HCT116 (cell line): ENCODE results near the gene SRPK2. TPM values are rescaled to one million over a fixed set of nuclear protein-coding genes. Genes with fewer than 3 reads are reported as not detected.
A peak's percentile ranks its signal among the peaks of the same experiment; 100 is the strongest.

ENCODE experiments used
- ATAC-seq: fragments of 200-7000 bp; cut with Tn5 transposase; 2 replicates; pipeline ENCODE4 v1.9.1; 2020; ENCODE audit warnings: mild to moderate bottlenecking, moderate library complexity
- BruUV-seq: library from RNA; stranded (reverse); fragments of 400-500 nt; replicated peaks from 2 replicates; lab custom pipeline; 2021; lab: Mats Ljungman, UMichigan
- CTCF ChIA-PET: fragments of 300-600 bp; sonication (Branson Sonifier 250); formaldehyde crosslinking; loops from one replicate; lab custom pipeline; 2021; ENCODE audit warnings: antibody characterized with exemption; lab: Charles Lee
- POLR2A ChIA-PET: fragments of 300-600, 350-600 bp; sonication (Branson Sonifier 250); formaldehyde crosslinking; loops from one replicate; lab custom pipeline; 2021; ENCODE audit warnings: antibody characterized with exemption; lab: Charles Lee
- RAD21 ChIA-PET, 2 experiments: fragments of 300-600 bp; sonication (Branson Sonifier 250); formaldehyde crosslinking; loops; one replicate each; lab custom pipeline; 2023; ENCODE audit warnings: low total read pairs in 2 of 2; ENCODE audit not compliant: uncharacterized antibody in 2 of 2, unreplicated experiment in 2 of 2, low non-redundant PET in 1 of 2; lab: Charles Lee
- DNase-seq: peaks from one replicate; pipeline ENCODE4 v3.0.0-alpha.2; 2010; ENCODE audit warnings: low read depth, low spot score
- H2AFZ ChIP-seq: fragments of 200-600 bp; shearing (Covaris generic), sonication (generic); 2 replicates; pipeline ENCODE4 v1.6.1; 2017; ENCODE audit warnings: low read depth, mixed run types, mixed read lengths, antibody characterized with exemption, low read length; ENCODE audit not compliant: poor library complexity, severe bottlenecking
- H3K27ac ChIP-seq: 2 replicates; pipeline ENCODE4 v1.5.1; 2012; ENCODE audit warnings: low read depth, low read length
- H3K27me3 ChIP-seq: fragments of 200-600 bp; sonication (generic); 2 replicates; pipeline ENCODE4 v1.6.1; 2016; ENCODE audit warnings: mixed run types, low read length, mixed read lengths; ENCODE audit not compliant: insufficient read depth
- H3K36me3 ChIP-seq, 2 experiments: fragments of 200-500 bp in 1 of 2; fragments of 200-600 bp in 1 of 2; sonication (Bioruptor generic) in 1 of 2; sonication (generic) in 1 of 2; 2 replicates each; pipeline versions ENCODE4 v1.5.1 to v1.6.1; 2014 to 2016; ENCODE audit warnings: low read length in 2 of 2, inconsistent platforms in 1 of 2, mixed read lengths in 1 of 2, mixed run types in 1 of 2; ENCODE audit not compliant: insufficient read depth in 2 of 2, control insufficient read depth in 1 of 2
- H3K4me1 ChIP-seq, 2 experiments: fragments of 200-600 bp in 1 of 2; sonication (generic) in 1 of 2; 2 replicates each; pipeline versions ENCODE4 v1.5.1 to v1.6.1; 2012 to 2017; ENCODE audit warnings: low read length in 2 of 2, inconsistent platforms in 1 of 2, mild to moderate bottlenecking in 1 of 2, mixed read lengths in 1 of 2, mixed run types in 1 of 2, moderate library complexity in 1 of 2; ENCODE audit not compliant: insufficient read depth in 2 of 2, control insufficient read depth in 1 of 2
- H3K4me2 ChIP-seq: fragments of 200-600 bp; sonication (generic); 2 replicates; pipeline ENCODE4 v1.6.1; 2017; ENCODE audit warnings: mixed run types, low read length, mixed read lengths
- H3K4me3 ChIP-seq, 2 experiments: fragments of 200-600 bp in 1 of 2; sonication (generic) in 1 of 2; replicated peaks in 1 of 2; 2 replicates each; pipeline ENCODE4 v1.5.1; 2011 to 2016; ENCODE audit warnings: low read length in 2 of 2, control low read depth in 1 of 2, low read depth in 1 of 2, mild to moderate bottlenecking in 1 of 2, mixed read lengths in 1 of 2, mixed run types in 1 of 2
- H3K79me2 ChIP-seq: fragments of 200-600 bp; sonication (generic); 2 replicates; pipeline ENCODE4 v1.6.1; 2017; ENCODE audit warnings: mild to moderate bottlenecking, mixed run types, low read length, moderate library complexity, mixed read lengths; ENCODE audit not compliant: insufficient read depth
- H3K9ac ChIP-seq: fragments of 200-600 bp; sonication (generic); 2 replicates; pipeline ENCODE4 v1.6.1; 2016; ENCODE audit warnings: low read length, mixed read lengths
- H3K9me2 ChIP-seq: fragments of 200-600 bp; sonication (generic), shearing (Covaris generic); 2 replicates; pipeline ENCODE4 v1.6.1; 2017; ENCODE audit warnings: mixed run types, mild to moderate bottlenecking, moderate library complexity; ENCODE audit not compliant: insufficient read depth
- H3K9me3 ChIP-seq, 2 experiments: fragments of 200-500 bp in 1 of 2; fragments of 200-600 bp in 1 of 2; sonication (Bioruptor generic) in 1 of 2; sonication (generic) in 1 of 2; 2 replicates each; pipeline ENCODE4 v1.6.1; 2014 to 2017; ENCODE audit warnings: low read length in 2 of 2, mixed read lengths in 2 of 2, inconsistent platforms in 1 of 2, low read depth in 1 of 2, mild to moderate bottlenecking in 1 of 2, mixed run types in 1 of 2, moderate library complexity in 1 of 2; ENCODE audit not compliant: control insufficient read depth in 1 of 2, insufficient read depth in 1 of 2
- H4K20me1 ChIP-seq: fragments of 200-600 bp; sonication (generic), shearing (Covaris generic); 2 replicates; pipeline ENCODE4 v1.6.1; 2017; ENCODE audit warnings: mixed run types, mild to moderate bottlenecking, moderate library complexity; ENCODE audit not compliant: insufficient read depth
- CBX3 ChIP-seq: IDR thresholded peaks from 2 replicates; pipeline ENCODE4 v1.6.1; 2012; ENCODE audit warnings: low read depth
- CEBPB ChIP-seq: IDR thresholded peaks from 2 replicates; pipeline ENCODE4 v1.6.1; 2012; ENCODE audit warnings: low read depth
- EGR1 ChIP-seq: IDR thresholded peaks from 2 replicates; pipeline ENCODE4 v1.6.1; 2012; ENCODE audit warnings: low read depth
- ELF1 ChIP-seq: IDR thresholded peaks from 2 replicates; pipeline ENCODE4 v1.6.1; 2012; ENCODE audit warnings: low read depth, borderline replicate concordance
- EZH2phosphoT487 ChIP-seq: fragments of 200-600 bp; IDR thresholded peaks from 2 replicates; pipeline ENCODE4 v1.6.1; 2018; ENCODE audit warnings: antibody characterized with exemption, borderline replicate concordance
- FOSL1 ChIP-seq: IDR thresholded peaks from 2 replicates; pipeline ENCODE4 v1.6.1; 2012; ENCODE audit warnings: low read depth
- JUND ChIP-seq: IDR thresholded peaks from 2 replicates; pipeline ENCODE4 v1.6.1; 2012
- RAD21 ChIP-seq: IDR thresholded peaks from 2 replicates; pipeline ENCODE4 v1.6.1; 2012; ENCODE audit warnings: low read depth, mild to moderate bottlenecking
- SP1 ChIP-seq: IDR thresholded peaks from 2 replicates; pipeline ENCODE4 v1.6.1; 2012; ENCODE audit warnings: low read depth
- SRF ChIP-seq: IDR thresholded peaks from 2 replicates; pipeline ENCODE4 v1.6.1; 2012; ENCODE audit warnings: low read depth
- TCF7L2 ChIP-seq: IDR thresholded peaks from 2 replicates; pipeline ENCODE4 v1.7.0; 2011; ENCODE audit warnings: borderline replicate concordance, inconsistent platforms; ENCODE audit not compliant: insufficient read depth, insufficient read length; ENCODE audit errors: extremely low read depth
- ZFX ChIP-seq: fragments of 450-650 bp; IDR thresholded peaks from 2 replicates; pipeline ENCODE4 v1.6.1; 2017
- intact Hi-C: fragments of 100-400 bp; cut with micrococcal nuclease; formaldehyde crosslinking; loops from 2 replicates; pipeline ENCODE4 v1.10.0; 2022
- total RNA-seq: library from RNA; stranded (reverse); gene quantifications from one replicate; pipeline ENCODE4 v1.2.1, GENCODE V29; 2021; ENCODE audit not compliant: unreplicated experiment
- TF ChIP-seq, protein P1 (sequence below): IDR thresholded peaks from 2 replicates; pipeline ENCODE4 v1.6.1; 2011; ENCODE audit warnings: mild to moderate bottlenecking, low read length, moderate library complexity; ENCODE audit not compliant: insufficient replicate concordance; ENCODE audit errors: extremely low read depth
- TF ChIP-seq, protein P2 (sequence below): IDR thresholded peaks from 2 replicates; pipeline ENCODE4 v1.6.1; 2012

The SRPK2 gene
- total RNA-seq, 1 experiment from 2014 or later: 37.4 TPM

DNA sequence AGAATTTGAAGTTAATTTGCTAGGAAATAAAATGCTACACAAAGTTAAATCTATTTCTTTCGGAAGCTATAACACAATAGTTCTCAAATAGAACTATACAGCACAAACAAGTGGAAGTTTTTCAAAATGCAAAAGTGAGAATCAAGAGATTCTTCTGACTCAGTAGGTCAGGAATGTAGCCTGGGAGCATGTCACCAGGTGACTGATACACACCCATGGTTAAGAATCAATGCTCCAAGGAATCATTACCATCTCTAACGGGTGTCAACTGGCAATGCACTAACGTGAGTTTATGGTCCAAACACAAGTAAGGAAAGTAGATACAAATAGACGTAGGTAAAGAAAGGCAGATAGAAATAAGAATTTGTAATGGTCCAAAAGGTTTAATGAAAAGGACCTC, 170.5 kb downstream of the SRPK2 start:
- ChIA-PET CTCF (no interaction called here), RAD21 (no interaction called here), POLR2A (no interaction called here)
- no peaks in the 10 kb centered on the region for H3K27me3 ChIP-seq
- peaks cover 20 to 40% of the 10 kb centered on the region in 2 experiments for H3K4me1 ChIP-seq
- no peaks in the 10 kb centered on the region for H3K9me2 ChIP-seq
- ATAC-seq (peak; percentile 84), DNase-seq (peak; percentile 50)
- H3K9ac ChIP-seq: peak overlapping the region; percentile 12; the same call in 1 of the 2 replicates
- 0 out of 4 replicates have a peak overlapping the region, but pooled peaks of 1 of the 2 experiments have one; percentile 4 for H3K4me3 ChIP-seq
- H3K4me2 ChIP-seq: peak overlapping the region; percentile 64
- no peaks in the 10 kb centered on the region for H4K20me1 ChIP-seq
- H3K36me3 ChIP-seq: no peaks in the 10 kb centered on the region
- H3K27ac ChIP-seq: no peak overlapping the region
- H3K79me2 ChIP-seq: peaks cover 82% of the 10 kb centered on the region
- no peak overlapping the region for H2AFZ ChIP-seq
- BruUV-seq: no TSS peak
- intact Hi-C loops: no loop called here
- TF ChIP-seq TCF7L2 (no peak), EZH2phosphoT487 (no peak), FOSL1 (peak; percentile 71), JUND (peak; percentile 61), ELF1 (no peak), CBX3 (peak; percentile 27; the same call in 1 of the 2 replicates)
- no peaks in the 10 kb centered on the region for H3K9me3 ChIP-seq

DNA sequence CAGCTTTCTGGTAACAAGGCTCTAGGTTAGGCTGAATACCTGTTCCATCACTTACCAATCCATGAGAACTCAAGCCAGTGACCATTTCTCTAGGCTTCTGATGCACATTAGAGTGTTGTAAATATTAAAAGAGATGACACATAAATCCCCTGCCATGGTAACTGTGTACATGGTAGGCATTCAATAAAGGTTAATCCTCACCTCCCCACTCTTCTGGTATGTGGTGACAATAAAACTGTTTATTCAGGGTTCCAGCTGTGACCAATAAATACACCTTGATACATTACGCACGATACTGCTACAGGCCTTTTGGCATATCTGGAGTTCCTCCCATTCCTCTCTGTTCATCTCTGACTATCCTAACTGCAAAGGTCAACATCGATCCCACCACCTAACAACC, 171.9 kb downstream of the SRPK2 start:
- TF ChIP-seq SP1: no peak
- TF ChIP-seq SRF: no peak
- TF ChIP-seq ZFX: no peak
- TF ChIP-seq, protein P1, sequence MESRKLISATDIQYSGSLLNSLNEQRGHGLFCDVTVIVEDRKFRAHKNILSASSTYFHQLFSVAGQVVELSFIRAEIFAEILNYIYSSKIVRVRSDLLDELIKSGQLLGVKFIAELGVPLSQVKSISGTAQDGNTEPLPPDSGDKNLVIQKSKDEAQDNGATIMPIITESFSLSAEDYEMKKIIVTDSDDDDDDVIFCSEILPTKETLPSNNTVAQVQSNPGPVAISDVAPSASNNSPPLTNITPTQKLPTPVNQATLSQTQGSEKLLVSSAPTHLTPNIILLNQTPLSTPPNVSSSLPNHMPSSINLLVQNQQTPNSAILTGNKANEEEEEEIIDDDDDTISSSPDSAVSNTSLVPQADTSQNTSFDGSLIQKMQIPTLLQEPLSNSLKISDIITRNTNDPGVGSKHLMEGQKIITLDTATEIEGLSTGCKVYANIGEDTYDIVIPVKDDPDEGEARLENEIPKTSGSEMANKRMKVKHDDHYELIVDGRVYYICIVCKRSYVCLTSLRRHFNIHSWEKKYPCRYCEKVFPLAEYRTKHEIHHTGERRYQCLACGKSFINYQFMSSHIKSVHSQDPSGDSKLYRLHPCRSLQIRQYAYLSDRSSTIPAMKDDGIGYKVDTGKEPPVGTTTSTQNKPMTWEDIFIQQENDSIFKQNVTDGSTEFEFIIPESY: no peak
- no peak for TF ChIP-seq CEBPB
- no peak for TF ChIP-seq ELF1
- TF ChIP-seq TCF7L2: no peak
- TF ChIP-seq, protein P2, sequence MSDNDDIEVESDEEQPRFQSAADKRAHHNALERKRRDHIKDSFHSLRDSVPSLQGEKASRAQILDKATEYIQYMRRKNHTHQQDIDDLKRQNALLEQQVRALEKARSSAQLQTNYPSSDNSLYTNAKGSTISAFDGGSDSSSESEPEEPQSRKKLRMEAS: no peak
- no peak for TF ChIP-seq RAD21
- no peak for TF ChIP-seq EGR1
- peaks cover 78% of the 10 kb centered on the region for H3K79me2 ChIP-seq
- RAD21 ChIA-PET: no interaction called here
- H3K36me3 ChIP-seq: no peaks in the 10 kb centered on the region
- H3K9me2 ChIP-seq: no peaks in the 10 kb centered on the region
- CTCF ChIA-PET: no interaction called here
- H3K27ac ChIP-seq: no peak overlapping the region
- POLR2A ChIA-PET: no interaction called here
- no peak overlapping the region for H3K4me3 ChIP-seq
- ATAC-seq (no peak), DNase-seq (no peak)
- H3K4me2 ChIP-seq: no peak overlapping the region
- no peak overlapping the region for H3K9ac ChIP-seq
- BruUV-seq: no TSS peak
- intact Hi-C loops: no loop called here
- no peaks in the 10 kb centered on the region for H4K20me1 ChIP-seq
- H3K9me3 ChIP-seq: no peaks in the 10 kb centered on the region
- no peaks in the 10 kb centered on the region for H3K27me3 ChIP-seq
- H2AFZ ChIP-seq: no peak overlapping the region
- peaks cover 20 to 37% of the 10 kb centered on the region in 2 experiments for H3K4me1 ChIP-seq
